HepG2 (cell line): ENCODE results near the gene IL17RB. TPM values are rescaled to one million over a fixed set of nuclear protein-coding genes. Genes with fewer than 3 reads are reported as not detected.
A peak's percentile ranks its signal among the peaks of the same experiment; 100 is the strongest.

ENCODE experiments used
- ATAC-seq: fragments of 200-7000 bp; cut with Tn5 transposase; 3 replicates; pipeline ENCODE4 v1.9.1; 2020; ENCODE audit warnings: mild to moderate bottlenecking, moderate library complexity
- BruUV-seq: library from RNA; stranded (reverse); fragments of 400-500 nt; replicated peaks from 2 replicates; lab custom pipeline; 2021; lab: Mats Ljungman, UMichigan
- CTCF ChIA-PET: fragments of 300-600 bp; formaldehyde crosslinking; extraction: SDS; loops from one replicate; lab custom pipeline; 2021; ENCODE audit warnings: low total read pairs, inconsistent platforms, low intra/inter-chr PET ratio; lab: Yijun Ruan, JAX
- POLR2A ChIA-PET: fragments of 350-600 bp; sonication (Branson Sonifier 250); formaldehyde crosslinking; loops from one replicate; lab custom pipeline; 2020; ENCODE audit warnings: antibody characterized with exemption, inconsistent platforms; lab: Yijun Ruan, JAX
- DNase-seq: peaks from one replicate; pipeline ENCODE4 v3.0.0-alpha.2; 2015; ENCODE audit warnings: low spot score
- FAIRE-seq: peaks from 3 replicates; lab custom pipeline; 2011; peaks lifted over from hg19 to GRCh38; lab: Jason Lieb, UNC
- H2AFZ ChIP-seq: one replicate; pipeline ENCODE4 v1.6.1; 2011; ENCODE audit warnings: low read length, inconsistent platforms
- H3K27ac ChIP-seq: fragments of 300-600 bp; 3 replicates; pipeline ENCODE4 v1.8.0; 2011; ENCODE audit warnings: mixed run types, mild to moderate bottlenecking, mixed read lengths, low read length, inconsistent platforms; ENCODE audit not compliant: insufficient read depth; ENCODE audit errors: extremely low read length
- H3K27me3 ChIP-seq, 2 experiments: fragments of 200-600 bp in 1 of 2; 2 replicates in 1 of 2; 3 replicates in 1 of 2; pipeline versions ENCODE4 v1.6.0 to v1.8.0; 2011; ENCODE audit warnings: low read length in 2 of 2, mild to moderate bottlenecking in 2 of 2, moderate library complexity in 2 of 2, inconsistent platforms in 1 of 2; ENCODE audit not compliant: insufficient read depth in 2 of 2, control insufficient read depth in 1 of 2
- H3K36me3 ChIP-seq, 2 experiments: fragments of 200-600 bp in 1 of 2; replicated peaks in 1 of 2; 2 replicates in 1 of 2; 3 replicates in 1 of 2; pipeline versions ENCODE4 v1.5.1 to v1.8.0; 2011; ENCODE audit warnings: low read length in 2 of 2, inconsistent platforms in 1 of 2; ENCODE audit not compliant: insufficient read depth in 2 of 2, control insufficient read depth in 1 of 2
- H3K4me1 ChIP-seq: 2 replicates; pipeline ENCODE4 v1.5.1; 2012; ENCODE audit warnings: low read length, inconsistent platforms; ENCODE audit not compliant: insufficient read depth
- H3K4me2 ChIP-seq: 2 replicates; pipeline ENCODE4 v1.6.0; 2011; ENCODE audit warnings: low read depth, low read length, inconsistent platforms
- H3K4me3 ChIP-seq, 3 experiments: fragments of 200-600 bp in 1 of 3; sonication (generic), shearing (Covaris generic) in 1 of 3; replicated peaks in 1 of 3; 2 replicates each; pipeline ENCODE4 v1.5.1; 2011 to 2016; ENCODE audit warnings: low read length in 3 of 3, inconsistent platforms in 2 of 3, low read depth in 2 of 3, mild to moderate bottlenecking in 2 of 3, control low read depth in 1 of 3, mixed read lengths in 1 of 3; ENCODE audit not compliant: insufficient read depth in 1 of 3
- H3K79me2 ChIP-seq: one replicate; pipeline ENCODE4 v1.6.1; 2011; ENCODE audit warnings: low read length, inconsistent platforms; ENCODE audit not compliant: insufficient read depth
- H3K9ac ChIP-seq: 2 replicates; pipeline ENCODE4 v1.6.0; 2011; ENCODE audit warnings: mild to moderate bottlenecking, low read depth, low read length, inconsistent platforms; ENCODE audit not compliant: insufficient read depth
- H3K9me3 ChIP-seq: 2 replicates; pipeline ENCODE4 v1.5.1; 2012; ENCODE audit warnings: mild to moderate bottlenecking, low read length
- H4K20me1 ChIP-seq: 2 replicates; pipeline ENCODE4 v1.6.0; 2011; ENCODE audit warnings: inconsistent platforms, mild to moderate bottlenecking, low read length, moderate library complexity; ENCODE audit not compliant: insufficient read depth
- JDP2 ChIP-seq: sonication (generic); formaldehyde crosslinking; IDR thresholded peaks from 2 replicates; pipeline ENCODE4 v1.8.1; 2022; ENCODE audit warnings: missing genetic modification reagents, borderline replicate concordance
- POLR2AphosphoS5 ChIP-seq: IDR thresholded peaks from 2 replicates; pipeline ENCODE4 v1.6.1; 2012; ENCODE audit warnings: low read depth, low read length
- WGBS: methylation state at CpG from one replicate; pipeline ENCODE4 v1.1.6; 2017; ENCODE audit warnings: low lambda C conversion rate; 5-methylcytosine and 5-hydroxymethylcytosine counted together
- in situ Hi-C: cut with HindIII; loops from 2 replicates; pipeline ENCODE4 v1.10.0; 2017; ENCODE audit warnings: low pct_unique_long_range_greater_than_20kb; ENCODE audit not compliant: extremely low pct_ligation_motif_present
- intact Hi-C: fragments of 100-400 bp; cut with micrococcal nuclease; formaldehyde crosslinking; loops from one replicate; pipeline ENCODE4 v1.10.0; 2022; ENCODE audit not compliant: unreplicated experiment
- polyA plus RNA-seq, 8 experiments: library from polyadenylated mRNA; depleted of rRNA in 3 of 8; stranded (reverse) in 7 of 8; unstranded in 1 of 8; fragments of >200 nt; fragmentation: Illumina TruSeq in 4 of 8; extraction: Trizol in 4 of 8; gene quantifications; 2 replicates each; pipeline versions ENCODE4 v1.2.1 to v1.2.3, GENCODE V29; 2011 to 2016; ENCODE audit warnings: low read depth in 4 of 8, missing spikeins in 1 of 8, mixed read lengths in 1 of 8; ENCODE audit not compliant: insufficient read depth in 1 of 8
- total RNA-seq, 5 experiments: library from RNA; depleted of rRNA; stranded (reverse); fragments of >200 nt; fragmentation: Illumina TruSeq; extraction: Trizol; gene quantifications; 2 replicates each; pipeline ENCODE4 v1.2.3, GENCODE V29; 2016; ENCODE audit warnings: low read depth in 1 of 5
- TF ChIP-seq, protein P1 (sequence below): sonication (generic); formaldehyde crosslinking; conservative IDR thresholded peaks from 2 replicates; pipeline ENCODE4 v1.4.0; 2020; ENCODE audit warnings: missing genetic modification reagents
- TF ChIP-seq, protein P2 (sequence below): sonication (generic); formaldehyde crosslinking; IDR thresholded peaks from 2 replicates; pipeline ENCODE4 v1.8.1; 2023; ENCODE audit warnings: mild to moderate bottlenecking, missing genetic modification reagents

Gene IL17RB
- total and polyA plus RNA-seq, 2 of the 13 experiments (the other 11 are each of a cell fraction or from before 2014, with no cell fraction given), result 130 to 190 TPM

DNA sequence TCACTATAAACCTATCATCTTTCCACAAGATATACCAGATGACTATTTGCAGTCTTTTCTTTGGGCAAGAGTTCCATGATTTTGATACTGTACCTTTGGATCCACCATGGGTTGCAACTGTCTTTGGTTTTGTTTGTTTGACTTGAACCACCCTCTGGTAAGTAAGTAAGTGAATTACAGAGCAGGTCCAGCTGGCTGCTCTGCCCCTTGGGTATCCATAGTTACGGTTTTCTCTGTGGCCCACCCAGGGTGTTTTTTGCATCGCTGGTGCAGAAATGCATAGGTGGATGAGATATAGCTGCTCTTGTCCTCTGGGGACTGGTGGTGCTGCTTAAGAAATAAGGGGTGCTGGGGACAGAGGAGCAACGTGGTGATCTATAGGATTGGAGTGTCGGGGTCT lies 33.9 kb upstream of the IL17RB start (continued):
- TF ChIP-seq, protein P1, sequence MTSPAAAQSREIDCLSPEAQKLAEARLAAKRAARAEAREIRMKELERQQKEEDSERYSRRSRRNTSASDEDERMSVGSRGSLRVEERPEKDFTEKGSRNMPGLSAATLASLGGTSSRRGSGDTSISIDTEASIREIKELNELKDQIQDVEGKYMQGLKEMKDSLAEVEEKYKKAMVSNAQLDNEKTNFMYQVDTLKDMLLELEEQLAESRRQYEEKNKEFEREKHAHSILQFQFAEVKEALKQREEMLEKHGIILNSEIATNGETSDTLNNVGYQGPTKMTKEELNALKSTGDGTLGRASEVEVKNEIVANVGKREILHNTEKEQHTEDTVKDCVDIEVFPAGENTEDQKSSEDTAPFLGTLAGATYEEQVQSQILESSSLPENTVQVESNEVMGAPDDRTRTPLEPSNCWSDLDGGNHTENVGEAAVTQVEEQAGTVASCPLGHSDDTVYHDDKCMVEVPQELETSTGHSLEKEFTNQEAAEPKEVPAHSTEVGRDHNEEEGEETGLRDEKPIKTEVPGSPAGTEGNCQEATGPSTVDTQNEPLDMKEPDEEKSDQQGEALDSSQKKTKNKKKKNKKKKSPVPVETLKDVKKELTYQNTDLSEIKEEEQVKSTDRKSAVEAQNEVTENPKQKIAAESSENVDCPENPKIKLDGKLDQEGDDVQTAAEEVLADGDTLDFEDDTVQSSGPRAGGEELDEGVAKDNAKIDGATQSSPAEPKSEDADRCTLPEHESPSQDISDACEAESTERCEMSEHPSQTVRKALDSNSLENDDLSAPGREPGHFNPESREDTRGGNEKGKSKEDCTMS (CRISPR knock-in tag), result no peak
- TF ChIP-seq, protein P2, sequence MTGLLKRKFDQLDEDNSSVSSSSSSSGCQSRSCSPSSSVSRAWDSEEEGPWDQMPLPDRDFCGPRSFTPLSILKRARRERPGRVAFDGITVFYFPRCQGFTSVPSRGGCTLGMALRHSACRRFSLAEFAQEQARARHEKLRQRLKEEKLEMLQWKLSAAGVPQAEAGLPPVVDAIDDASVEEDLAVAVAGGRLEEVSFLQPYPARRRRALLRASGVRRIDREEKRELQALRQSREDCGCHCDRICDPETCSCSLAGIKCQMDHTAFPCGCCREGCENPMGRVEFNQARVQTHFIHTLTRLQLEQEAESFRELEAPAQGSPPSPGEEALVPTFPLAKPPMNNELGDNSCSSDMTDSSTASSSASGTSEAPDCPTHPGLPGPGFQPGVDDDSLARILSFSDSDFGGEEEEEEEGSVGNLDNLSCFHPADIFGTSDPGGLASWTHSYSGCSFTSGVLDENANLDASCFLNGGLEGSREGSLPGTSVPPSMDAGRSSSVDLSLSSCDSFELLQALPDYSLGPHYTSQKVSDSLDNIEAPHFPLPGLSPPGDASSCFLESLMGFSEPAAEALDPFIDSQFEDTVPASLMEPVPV, result no peak

DNA sequence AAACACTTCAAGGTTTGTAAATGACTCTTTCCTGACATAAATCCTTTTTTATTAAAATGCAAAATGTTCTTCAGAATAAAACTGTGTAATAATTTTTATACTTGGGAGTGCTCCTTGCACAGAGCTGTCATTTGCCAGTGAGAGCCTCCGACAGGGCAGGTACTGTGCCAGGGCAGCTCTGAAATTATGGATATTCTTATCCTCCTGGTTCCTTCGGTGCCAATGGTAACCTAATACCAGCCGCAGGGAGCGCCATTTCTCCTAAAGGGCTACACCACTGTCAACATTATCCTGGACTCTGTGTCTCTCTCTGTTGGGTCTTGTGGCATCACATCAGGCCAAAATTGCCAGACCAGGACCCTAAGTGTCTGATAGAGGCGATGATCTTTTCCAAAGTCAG lies 33.1 kb upstream of the IL17RB start:
- Histone ChIP-seq H3K4me3 (no peak overlapping the region), H3K9me3 (no peaks in the 10 kb centered on the region), H3K36me3 (peaks cover 10 to 29% of the 10 kb centered on the region in 2 experiments), H3K4me1 (peaks cover 9% of the 10 kb centered on the region), H3K27me3 (no peaks in the 10 kb centered on the region), H3K79me2 (no peaks in the 10 kb centered on the region), H3K27ac (no peak overlapping the region), H3K9ac (no peak overlapping the region), H3K4me2 (no peak overlapping the region), H4K20me1 (peaks cover 18% of the 10 kb centered on the region), H2AFZ (no peak overlapping the region)
- POLR2A ChIA-PET, result interaction anchor here (12.1 kb wide), 1 partner anchor 30 kb away, joined by 156 read pairs; the partner anchor contains the start of gene CHDH
- intact Hi-C loops, result no loop called here
- no peak for DNase-seq
- ATAC-seq, result no peak
- CTCF ChIA-PET, result no interaction called here
- BruUV-seq, result no TSS peak
- TF ChIP-seq JDP2, result no peak
- 0 out of 2 replicates have a peak, but pooled peaks have one; percentile 21 for TF ChIP-seq POLR2AphosphoS5
- in situ Hi-C loops, result no loop called here
- 94% methylated on average over 5 of the region's 5 CpGs for WGBS
- FAIRE-seq, result no peak
